Measurements from ENCODE around the gene USP48. TPM values are rescaled to one million over a fixed set of nuclear protein-coding genes. Genes with fewer than 3 reads are reported as not detected.

Gene USP48
- total and polyA plus RNA-seq, 12 donors, result 13.8 to 45.0 (median 36.1) TPM

DNA sequence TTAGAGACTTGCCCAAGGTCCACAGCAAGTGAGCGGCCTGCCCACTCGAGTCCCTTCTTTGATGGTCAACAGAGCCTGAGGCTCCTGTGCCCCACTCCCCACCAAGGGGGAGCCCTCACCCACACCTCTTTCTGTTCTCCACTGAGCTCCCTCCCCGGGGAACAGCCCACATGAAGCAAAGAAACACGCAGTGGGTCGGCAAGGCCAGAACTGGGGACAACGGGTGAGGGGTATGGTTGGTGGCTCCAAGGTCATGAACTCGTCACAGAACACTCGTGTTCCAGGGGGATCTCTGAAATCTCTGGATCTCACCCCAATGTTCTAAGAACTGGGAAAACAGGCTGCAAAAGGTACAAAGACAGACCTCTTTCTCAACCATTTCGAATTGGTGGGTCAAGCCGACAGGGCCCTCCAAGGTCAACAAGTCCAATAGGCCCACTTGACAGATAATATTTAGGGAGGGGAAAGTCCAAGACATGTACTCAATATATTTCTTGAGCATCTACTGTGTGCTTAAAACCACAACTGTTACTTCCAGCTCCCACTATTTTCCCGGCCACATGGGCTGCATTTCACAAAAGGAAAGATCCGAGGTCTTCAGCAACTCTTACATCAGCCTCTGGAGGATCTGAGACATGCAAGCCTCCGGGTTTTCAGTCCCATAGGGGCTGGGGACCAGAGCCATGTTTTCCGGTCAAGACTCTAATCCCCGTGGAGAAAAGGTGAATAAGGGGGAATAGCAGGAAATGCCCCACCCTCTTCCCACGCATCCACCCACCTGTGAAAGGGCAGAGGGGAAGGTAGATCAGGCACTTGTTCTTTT is 112.7 kb downstream of the USP48 start:
- intact Hi-C loops (cut with DNase I), result no loop called here
- WGBS, 2 donors, result 53 to 59% methylated on average over 16 of the region's 16 CpGs
- H3K4me3 ChIP-seq, result no peak overlapping the region
- H3K9me3 ChIP-seq, result no peaks in the 10 kb centered on the region
- DNase-seq, result no peak
- peaks cover 6 to 60% (median 43%) of the 10 kb centered on the region in 7 donors for H3K27me3 ChIP-seq
- H3K36me3 ChIP-seq, result peaks cover 0 to 4% (median 0%) of the 10 kb centered on the region in 9 donors
- H3K27ac ChIP-seq, result no peak overlapping the region
- H3K4me1 ChIP-seq, result peaks cover 18 to 68% (median 59%) of the 10 kb centered on the region in 9 donors
- ATAC-seq, result no peak
- TF ChIP-seq, protein P1, sequence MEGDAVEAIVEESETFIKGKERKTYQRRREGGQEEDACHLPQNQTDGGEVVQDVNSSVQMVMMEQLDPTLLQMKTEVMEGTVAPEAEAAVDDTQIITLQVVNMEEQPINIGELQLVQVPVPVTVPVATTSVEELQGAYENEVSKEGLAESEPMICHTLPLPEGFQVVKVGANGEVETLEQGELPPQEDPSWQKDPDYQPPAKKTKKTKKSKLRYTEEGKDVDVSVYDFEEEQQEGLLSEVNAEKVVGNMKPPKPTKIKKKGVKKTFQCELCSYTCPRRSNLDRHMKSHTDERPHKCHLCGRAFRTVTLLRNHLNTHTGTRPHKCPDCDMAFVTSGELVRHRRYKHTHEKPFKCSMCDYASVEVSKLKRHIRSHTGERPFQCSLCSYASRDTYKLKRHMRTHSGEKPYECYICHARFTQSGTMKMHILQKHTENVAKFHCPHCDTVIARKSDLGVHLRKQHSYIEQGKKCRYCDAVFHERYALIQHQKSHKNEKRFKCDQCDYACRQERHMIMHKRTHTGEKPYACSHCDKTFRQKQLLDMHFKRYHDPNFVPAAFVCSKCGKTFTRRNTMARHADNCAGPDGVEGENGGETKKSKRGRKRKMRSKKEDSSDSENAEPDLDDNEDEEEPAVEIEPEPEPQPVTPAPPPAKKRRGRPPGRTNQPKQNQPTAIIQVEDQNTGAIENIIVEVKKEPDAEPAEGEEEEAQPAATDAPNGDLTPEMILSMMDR (IDR thresholded peaks at IDR 0.05), result no peak

GRCh38 chr1:21669258-21670058 is 113.5 kb downstream of the USP48 start, which contains the start of gene RAP1GAP:
Gene RAP1GAP, minus strand, starts transcription at chr1:21669357. Its CDS starts 49,325 bp downstream, at chr1:21620032.
- ATAC-seq (peak in 3 of 8 donors; percentile 5 to 21 (median 18)), DNase-seq (no peak)
- H3K27me3 ChIP-seq, result peaks cover 6 to 69% (median 43%) of the 10 kb centered on the region in 7 donors
- H3K36me3 ChIP-seq, result no peaks in the 10 kb centered on the region
- TF ChIP-seq, protein P1 (IDR thresholded peaks at IDR 0.05), result peak in 1 of 9 donors; percentile 16
- peak within 1 kb of the TSS in 9 of 10 donors; percentile 8 to 48 (median 43) for H3K4me3 ChIP-seq
- peaks cover 18 to 68% (median 59%) of the 10 kb centered on the region in 9 donors for H3K4me1 ChIP-seq
- intact Hi-C loops (cut with DNase I), result loop anchor here in 3 of 10 donors (10.0 kb wide), 2 partner anchors 415 to 435 kb away; no protein-coding TSS in a partner anchor
- no peaks in the 10 kb centered on the region for H3K9me3 ChIP-seq
- WGBS, 2 donors, result 3% methylated on average over 64 of the region's 64 CpGs
- no peak within 1 kb of the TSS for H3K27ac ChIP-seq

DNA sequence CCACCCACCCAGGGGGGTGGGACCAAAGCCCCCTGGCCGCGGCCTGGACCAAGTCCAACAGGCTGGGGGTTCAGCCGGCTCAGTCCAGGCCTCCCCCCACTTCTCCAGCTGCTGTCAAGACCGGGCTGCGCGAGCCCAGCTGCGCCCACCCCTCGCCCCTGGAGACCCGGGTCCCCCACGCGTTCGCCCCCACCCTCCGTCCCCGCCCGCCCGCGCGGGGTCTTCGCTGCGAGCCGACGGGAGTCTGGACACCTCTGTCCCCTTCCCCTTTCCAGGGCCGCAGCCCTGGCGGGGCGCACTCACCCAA is 114.0 kb downstream of the USP48 start:
- H3K27me3 ChIP-seq, result peaks cover 6 to 70% (median 43%) of the 10 kb centered on the region in 7 donors
- H3K9me3 ChIP-seq, result no peaks in the 10 kb centered on the region
- intact Hi-C loops (cut with DNase I), result loop anchor here in 3 of 10 donors (10.0 kb wide), 2 partner anchors 414 to 434 kb away; no protein-coding TSS in a partner anchor
- H3K36me3 ChIP-seq, result no peaks in the 10 kb centered on the region
- TF ChIP-seq, protein P1 (IDR thresholded peaks at IDR 0.05), result no peak
- no peak overlapping the region for H3K27ac ChIP-seq
- 0 to 2% methylated on average over 23 to 25 of the region's 25 CpGs for WGBS, 2 donors
- peak overlapping the region in 9 of 10 donors; percentile 8 to 48 (median 43) for H3K4me3 ChIP-seq
- DNase-seq, result no peak
- H3K4me1 ChIP-seq, result peaks cover 18 to 67% (median 59%) of the 10 kb centered on the region in 9 donors
- ATAC-seq, result no peak

All from heart right ventricle (tissue), 16 donors.